ENCODE data around the gene WDR37.
A peak's percentile ranks its signal among the peaks of the same experiment; 100 is the strongest.
"Not testable (repeated sequence)": the region's sequence is repeated elsewhere in the genome, so short reads cannot be mapped to it uniquely, and the experiment has no call there.

WDR37 gene

GRCh38 chr10:1043532-1043995 is 12.6 kb upstream of the WDR37 start:
- DNase-seq (ENCODE audit: low spot score): peak; percentile 49

DNA sequence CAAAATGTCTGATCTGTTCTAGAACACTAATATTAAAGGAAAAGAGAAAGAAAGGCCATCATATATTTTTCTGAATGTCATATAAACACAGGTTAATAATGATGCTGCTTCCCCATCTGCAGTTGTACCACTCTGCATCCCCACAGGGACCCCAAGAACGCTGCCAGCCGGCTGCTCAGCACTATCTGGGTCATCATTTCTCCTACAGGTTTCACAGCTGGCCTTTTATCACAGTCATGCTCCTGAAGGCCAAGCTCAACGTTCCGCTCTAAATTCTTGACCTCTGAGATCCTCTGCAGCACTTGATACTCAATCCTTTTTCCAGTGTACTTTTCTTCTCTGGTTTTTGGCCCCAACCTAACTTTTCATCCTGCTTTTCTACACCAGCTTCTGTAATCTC is 12.0 kb upstream of the WDR37 start:
- no peak for DNase-seq (ENCODE audit: low spot score)

GRCh38 chr10:1044964-1045363 is 11.2 kb upstream of the WDR37 start:
- no peak for DNase-seq (ENCODE audit: low spot score)

GRCh38 chr10:1045415-1045814 is 10.8 kb upstream of the WDR37 start:
- DNase-seq (ENCODE audit: low spot score): no peak

- no peak for DNase-seq (ENCODE audit: low spot score)
These were observed 8.2 kb upstream of the WDR37 start for GRCh38 chr10:1047937-1048336.

- peak; percentile 47 for DNase-seq (ENCODE audit: low spot score)
These were observed 7.8 kb upstream of the WDR37 start for GRCh38 chr10:1048349-1048731.

DNA sequence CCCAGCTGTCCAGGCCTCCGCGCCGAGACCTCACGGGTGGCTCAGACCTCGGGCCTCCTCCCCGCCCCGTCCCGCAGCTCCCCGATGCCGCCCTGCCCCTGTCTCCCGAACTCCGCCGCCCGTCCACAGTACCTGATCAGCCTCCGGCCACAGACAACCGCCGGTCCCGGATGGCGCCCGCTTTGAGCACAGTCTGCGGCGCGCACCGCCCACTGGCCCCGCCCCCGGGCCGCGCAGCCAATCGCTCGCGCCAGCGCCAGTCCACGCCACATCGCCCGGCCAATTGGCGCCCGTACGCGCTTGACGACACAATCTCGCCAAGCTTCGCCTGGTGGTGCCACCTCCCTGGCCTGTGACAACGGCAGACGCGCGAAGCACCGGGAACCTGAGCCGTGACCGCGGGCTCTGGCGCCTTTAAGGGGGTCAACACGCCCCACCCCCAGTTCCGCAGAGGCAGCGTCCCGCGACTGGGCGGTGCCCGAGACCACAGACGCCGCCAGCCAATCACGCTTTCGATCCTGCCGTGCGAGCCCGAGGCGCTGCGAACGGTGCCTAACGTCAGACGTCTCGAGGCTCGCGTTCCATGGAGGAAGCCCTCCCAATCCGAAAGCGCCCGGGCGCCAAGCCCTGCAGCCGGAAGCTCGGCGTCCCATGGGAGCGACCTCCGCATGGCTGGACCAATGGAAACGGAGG is 7.3 kb upstream of the WDR37 start, which contains the start of gene IDI1:
TSS of gene IDI1 (minus strand) at position 388 of the 693 bp plus-strand sequence. CDS start at position 272, 116 bp downstream.
- DNase-seq (ENCODE audit: low spot score): peak; percentile 99

DNA sequence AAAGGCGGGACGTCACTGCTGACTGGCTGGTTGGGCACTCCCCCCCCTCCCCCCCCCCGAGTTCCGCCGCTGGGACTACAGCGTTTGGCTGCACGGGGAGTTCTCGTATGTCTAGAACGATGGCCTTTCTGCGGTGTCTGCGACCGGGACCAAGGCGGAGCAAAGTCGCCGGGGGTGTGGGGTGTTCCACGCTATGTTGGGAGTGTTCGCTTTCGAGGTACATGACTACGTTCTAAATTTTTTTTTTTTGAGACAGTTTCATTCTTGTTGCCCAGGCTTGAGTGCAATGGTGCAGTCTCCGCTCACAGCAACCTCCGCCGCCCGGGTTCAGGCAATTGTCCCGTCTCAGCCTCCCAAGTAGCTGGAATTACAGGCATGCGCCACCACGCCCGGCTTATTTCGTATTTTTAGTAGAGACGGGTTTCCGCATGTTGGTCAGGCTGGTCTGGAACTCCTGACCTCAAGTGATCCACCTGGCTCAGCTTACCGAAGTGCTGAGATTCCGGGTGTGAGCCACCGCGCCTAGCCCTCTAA is 6.7 kb upstream of the WDR37 start:
- no peak for DNase-seq (ENCODE audit: low spot score)

GRCh38 chr10:1050145-1050544 is 6.0 kb upstream of the WDR37 start:
- DNase-seq (ENCODE audit: low spot score): no peak

DNA sequence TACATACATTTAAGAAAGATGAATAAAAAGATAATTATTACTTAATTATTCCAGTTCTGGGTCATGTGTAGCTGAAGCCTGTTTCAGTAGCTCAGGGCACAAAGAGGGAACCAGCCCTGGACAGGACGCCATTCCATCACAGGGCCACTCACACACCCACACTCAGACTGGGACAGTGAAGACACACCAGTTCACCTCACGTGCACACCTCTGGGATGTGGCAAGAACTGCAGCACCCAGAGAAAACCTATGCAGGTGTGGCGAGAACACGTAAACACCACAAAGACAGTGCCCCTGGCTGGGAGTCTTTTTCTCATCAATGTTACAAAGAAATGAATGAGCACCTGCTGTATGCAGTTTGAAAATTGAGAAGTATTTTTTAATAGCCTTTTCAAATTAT is 5.6 kb upstream of the WDR37 start:
- peak; percentile 56 for DNase-seq (ENCODE audit: low spot score)

GRCh38 chr10:1054684-1055083 is 1.5 kb upstream of the WDR37 start:
- no peak for DNase-seq (ENCODE audit: low spot score)

DNA sequence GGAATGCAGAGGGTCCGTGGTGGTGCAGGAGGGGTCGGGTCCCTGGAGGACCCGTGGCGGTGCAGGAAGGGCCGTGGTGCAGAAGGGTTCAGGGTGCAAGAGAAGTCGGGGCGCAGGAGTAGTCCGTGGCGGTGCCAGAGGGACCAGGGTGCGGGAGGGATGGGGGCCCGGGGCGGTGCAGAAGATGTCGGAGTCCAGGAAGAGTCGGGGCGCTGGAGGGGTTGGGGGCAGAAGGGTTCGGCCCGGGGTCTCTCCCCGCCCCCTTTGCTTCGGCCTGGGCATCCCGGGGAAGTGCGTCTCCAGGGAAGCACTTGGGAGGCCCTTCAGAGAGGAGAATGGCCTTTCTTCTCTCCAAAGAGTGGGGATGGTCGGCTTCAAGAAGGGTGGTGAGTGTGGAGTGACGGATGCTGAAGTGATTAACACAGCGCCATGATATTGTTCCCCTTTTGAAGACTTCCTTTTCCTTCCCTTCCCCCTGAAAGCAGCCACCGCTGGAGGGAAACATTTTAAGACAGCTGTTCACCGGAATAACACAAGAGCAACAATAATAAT is 997 bp downstream of the WDR37 start:
- no peak for DNase-seq (ENCODE audit: low spot score)

DNA sequence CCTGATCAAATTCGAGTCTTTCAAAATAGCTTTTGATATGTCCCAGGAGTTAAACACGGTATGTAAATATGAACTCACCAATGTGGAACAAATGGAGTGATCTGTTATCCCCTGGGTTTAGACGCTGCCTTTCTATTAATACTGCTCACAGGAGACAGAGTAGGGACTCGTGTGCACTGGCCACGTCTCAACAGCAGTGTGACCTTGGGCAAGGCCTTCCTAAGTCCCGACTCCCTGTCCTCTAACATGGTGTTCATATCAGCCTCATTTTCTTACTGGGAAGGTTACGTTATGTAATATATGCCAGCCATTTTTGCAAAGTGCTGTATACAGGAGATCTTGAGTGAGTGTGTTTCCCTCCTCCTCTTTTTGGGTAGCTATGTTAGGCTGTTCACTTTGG is 1.8 kb downstream of the WDR37 start:
- DNase-seq (ENCODE audit: low spot score): no peak

DNA sequence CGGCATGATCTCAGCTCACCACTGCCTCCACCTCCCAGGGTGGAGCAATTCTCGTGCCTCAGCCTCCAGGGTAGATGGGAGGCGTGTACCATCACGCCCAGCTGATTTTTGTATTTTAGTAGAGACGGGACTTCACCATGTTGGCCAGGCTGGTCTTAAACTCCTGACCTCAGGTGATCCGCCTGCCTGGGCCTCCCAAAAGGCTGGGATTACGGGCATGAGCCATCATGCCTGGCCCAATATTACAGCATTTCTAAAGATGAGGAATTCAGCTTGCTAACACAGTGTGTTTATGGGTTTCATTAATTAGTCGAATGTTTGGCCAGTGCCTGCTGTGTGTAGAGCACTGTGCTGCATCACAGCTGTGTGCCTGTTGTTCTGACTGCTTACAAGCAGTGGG is 3.7 kb downstream of the WDR37 start:
- DNase-seq (ENCODE audit: low spot score): no peak

GRCh38 chr10:1061930-1062774 is 6.0 kb downstream of the WDR37 start:
- no peak for DNase-seq (ENCODE audit: low spot score)

GRCh38 chr10:1063232-1063865 is 7.2 kb downstream of the WDR37 start:
- DNase-seq (ENCODE audit: low spot score): no peak

- DNase-seq (ENCODE audit: low spot score): no peak
These were observed 8.7 kb downstream of the WDR37 start for GRCh38 chr10:1064964-1065247.

GRCh38 chr10:1066734-1067133 is 10.5 kb downstream of the WDR37 start:
- DNase-seq (ENCODE audit: low spot score): not testable (repeated sequence)

- DNase-seq (ENCODE audit: low spot score): no peak
These were observed 12.5 kb downstream of the WDR37 start for GRCh38 chr10:1068380-1069361.

- DNase-seq (ENCODE audit: low spot score): no peak
These were observed 14.7 kb downstream of the WDR37 start for GRCh38 chr10:1070919-1071318.

- DNase-seq (ENCODE audit: low spot score): no peak
These were observed 18.0 kb downstream of the WDR37 start for GRCh38 chr10:1074052-1074747.
